Pulmonary artery endothelial cell (primary cell): ENCODE measurements around the gene PAXX. TPM values are rescaled to one million over a fixed set of nuclear protein-coding genes. Genes with fewer than 3 reads are reported as not detected.
"Not testable (repeated sequence)": the region's sequence is repeated elsewhere in the genome, so short reads cannot be mapped to it uniquely, and the experiment has no call there.

ENCODE experiments used
- DNase-seq: peaks from one replicate; pipeline ENCODE4 v3.0.0-alpha.2; 2011; ENCODE audit warnings: low read depth, low spot score
- total RNA-seq: library from RNA; depleted of rRNA; stranded (reverse); fragments of >200 nt; gene quantifications from 2 replicates; pipeline ENCODE4 v1.2.3, GENCODE V29; 2014

PAXX gene
- total RNA-seq, 1 donor from 2014 or later = 17.8 TPM

GRCh38 chr9:137000177-137000930, 8.1 kb downstream of the PAXX start:
- no peak for DNase-seq

- no peak for DNase-seq
Measured at GRCh38 chr9:137001857-137002645, 9.8 kb downstream of the PAXX start.

- no peak for DNase-seq
Measured at GRCh38 chr9:137002646-137003041, 10.4 kb downstream of the PAXX start.

- not testable (repeated sequence) for DNase-seq
Measured at GRCh38 chr9:137004285-137004684, 12.1 kb downstream of the PAXX start.

- no peak for DNase-seq
Measured at GRCh38 chr9:137006116-137007003, 14.1 kb downstream of the PAXX start.

- no peak for DNase-seq
Measured at GRCh38 chr9:137007108-137007815, 15.0 kb downstream of the PAXX start.

GRCh38 chr9:137007816-137008270, 15.6 kb downstream of the PAXX start:
- DNase-seq = no peak

- DNase-seq = no peak
Measured at GRCh38 chr9:137008312-137008711, 16.1 kb downstream of the PAXX start.

GRCh38 chr9:137009217-137009616, 17.0 kb downstream of the PAXX start:
- no peak for DNase-seq

GRCh38 chr9:137009938-137010732, 17.9 kb downstream of the PAXX start:
- DNase-seq = no peak

GRCh38 chr9:137011156-137011555, 18.9 kb downstream of the PAXX start:
- DNase-seq = no peak

- no peak for DNase-seq
Measured at GRCh38 chr9:137011907-137012675, 19.9 kb downstream of the PAXX start.

- no peak for DNase-seq
Measured at GRCh38 chr9:137012694-137013570, 20.7 kb downstream of the PAXX start.

GRCh38 chr9:137013571-137013940, 21.3 kb downstream of the PAXX start:
- no peak for DNase-seq

GRCh38 chr9:137014166-137014565, 21.9 kb downstream of the PAXX start:
- no peak for DNase-seq

GRCh38 chr9:137014776-137015539, 22.7 kb downstream of the PAXX start:
- no peak for DNase-seq

- DNase-seq = no peak
Measured at GRCh38 chr9:137015540-137015930, 23.3 kb downstream of the PAXX start.

- DNase-seq = no peak
Measured at GRCh38 chr9:137015976-137016375, 23.8 kb downstream of the PAXX start.
